K562 (cell line): ENCODE measurements around the gene GTF3C6. TPM values are rescaled to one million over a fixed set of nuclear protein-coding genes. Genes with fewer than 3 reads are reported as not detected.
A peak's percentile ranks its signal among the peaks of the same experiment; 100 is the strongest.

Experiments
- ADNP ChIP-seq: fragments of 200-800 bp; sonication (Bioruptor generic); IDR thresholded peaks from 2 replicates; pipeline ENCODE4 v1.6.1; 2016; ENCODE audit warnings: missing genetic modification characterization, missing compliant biosample characterization
- BCOR ChIP-seq: fragments of 450-650 bp; IDR thresholded peaks from 2 replicates; pipeline ENCODE4 v1.6.1; 2016
- CHD4 ChIP-seq: fragments of 200-600 bp; sonication (generic); IDR thresholded peaks from 3 replicates; pipeline ENCODE4 v1.6.1; 2012; ENCODE audit warnings: low read depth, mild to moderate bottlenecking, mixed read lengths, low read length, inconsistent platforms; ENCODE audit not compliant: insufficient read depth, insufficient replicate concordance, poor library complexity, severe bottlenecking
- EP300 ChIP-seq: IDR thresholded peaks from 2 replicates; pipeline ENCODE4 v1.6.1; 2012; ENCODE audit warnings: low read length, improper control_type of control experiment
- FOXK1 ChIP-seq: sonication (generic); formaldehyde crosslinking; IDR thresholded peaks from 2 replicates; pipeline ENCODE4 v1.8.0; 2022; ENCODE audit warnings: missing genetic modification reagents, mild to moderate bottlenecking, borderline replicate concordance
- GATA2 ChIP-seq: sonication (generic); formaldehyde crosslinking; IDR thresholded peaks from 2 replicates; pipeline ENCODE4 v1.4.0; 2020; ENCODE audit warnings: mild to moderate bottlenecking, missing genetic modification reagents
- KDM1A ChIP-seq, 2 experiments: fragments of 450-650 bp; IDR thresholded peaks; 2 replicates each; pipeline ENCODE4 v1.6.1; 2016; ENCODE audit warnings: mild to moderate bottlenecking in 2 of 2
- L3MBTL2 ChIP-seq: fragments of 450-650 bp; IDR thresholded peaks from 2 replicates; pipeline ENCODE4 v1.6.1; 2016; ENCODE audit warnings: mild to moderate bottlenecking, moderate library complexity
- MTA2 ChIP-seq: fragments of 450-650 bp; IDR thresholded peaks from 2 replicates; pipeline ENCODE4 v1.6.1; 2016; ENCODE audit warnings: low read depth
- MYNN ChIP-seq, 2 experiments: sonication (generic); formaldehyde crosslinking in 1 of 2; IDR thresholded peaks; 2 replicates each; pipeline versions ENCODE4 v1.5.0 to v1.6.1; 2016 to 2020; ENCODE audit warnings: antibody characterized with exemption in 1 of 2, missing genetic modification reagents in 1 of 2
- NFIC ChIP-seq: fragments of 450-650 bp; IDR thresholded peaks from 2 replicates; pipeline ENCODE4 v1.6.1; 2017; ENCODE audit warnings: mild to moderate bottlenecking, inconsistent platforms
- PHF21A ChIP-seq: fragments of 450-650 bp; IDR thresholded peaks from 2 replicates; pipeline ENCODE4 v1.6.1; 2017; ENCODE audit warnings: low read depth, borderline replicate concordance
- RBM25 ChIP-seq: fragments of 200-400 bp; formaldehyde crosslinking; IDR thresholded peaks from 2 replicates; pipeline ENCODE4 v1.6.1; 2018; ENCODE audit warnings: low read length, low read depth, moderate library complexity; ENCODE audit not compliant: severe bottlenecking
- RCOR1 ChIP-seq, 2 experiments: IDR thresholded peaks; 2 replicates each; pipeline ENCODE4 v1.6.1; 2012; ENCODE audit warnings: low read depth in 2 of 2, low read length in 2 of 2, borderline replicate concordance in 1 of 2, improper control_type of control experiment in 1 of 2
- SAP30 ChIP-seq: fragments of 200-600 bp; sonication (generic); IDR thresholded peaks from 2 replicates; pipeline ENCODE4 v1.6.1; 2012; ENCODE audit warnings: borderline replicate concordance, low read depth, mild to moderate bottlenecking, moderate library complexity, low read length, control low read depth, inconsistent platforms; ENCODE audit not compliant: insufficient read depth, poor library complexity, severe bottlenecking
- SOX6 ChIP-seq: fragments of 450-650 bp; IDR thresholded peaks from 2 replicates; pipeline ENCODE4 v1.6.1; 2014; ENCODE audit warnings: mild to moderate bottlenecking
- TAL1 ChIP-seq: fragments of 450-650 bp; IDR thresholded peaks from 2 replicates; pipeline ENCODE4 v1.6.1; 2016; ENCODE audit warnings: mild to moderate bottlenecking
- TCF3 ChIP-seq: sonication (generic); formaldehyde crosslinking; IDR thresholded peaks from 2 replicates; pipeline ENCODE4 v1.4.0; 2020; ENCODE audit warnings: mild to moderate bottlenecking, missing genetic modification reagents
- ZKSCAN3 ChIP-seq: fragments of 250-450 bp; sonication (Bioruptor Pico); IDR thresholded peaks from 2 replicates; pipeline ENCODE4 v1.4.0; 2020
- ZNF24 ChIP-seq: fragments of 450-650 bp; IDR thresholded peaks from 2 replicates; pipeline ENCODE4 v1.6.1; 2016
- ZNF507 ChIP-seq: conservative IDR thresholded peaks from 2 replicates; pipeline ENCODE4 v1.6.1; 2017; ENCODE audit warnings: missing genetic modification characterization, missing compliant biosample characterization
- ZNF696 ChIP-seq: fragments of 250-450 bp; sonication (Bioruptor Pico); conservative IDR thresholded peaks from 2 replicates; pipeline ENCODE4 v1.4.0; 2020; ENCODE audit warnings: mild to moderate bottlenecking, moderate library complexity
- polyA plus RNA-seq, 8 experiments: library from polyadenylated mRNA; depleted of rRNA in 4 of 8; stranded (reverse) in 5 of 8; unstranded in 3 of 8; fragments of >200 nt; fragmentation: Nextera tagmentation in 2 of 8; fragmentation: Illumina TruSeq in 1 of 8; extraction: Ambion mirVana in 2 of 8; extraction: Trizol in 1 of 8; gene quantifications; 2 replicates each; pipeline versions ENCODE4 v1.2.1 to v1.2.3, GENCODE V29; 2011 to 2014; ENCODE audit warnings: inconsistent platforms in 1 of 8, missing spikeins in 1 of 8
- total RNA-seq, 7 experiments: library from RNA; depleted of rRNA in 6 of 7; stranded (reverse); fragments of >200 nt in 6 of 7; fragmentation: Illumina TruSeq in 2 of 7; extraction: Trizol in 2 of 7; gene quantifications; 2 replicates each; pipeline versions ENCODE4 v1.2.1 to v1.2.3, GENCODE V29; 2011 to 2021; ENCODE audit warnings: low replicate concordance in 1 of 7
- TF ChIP-seq, protein P1 (sequence below), 2 experiments: fragments of 450-650 bp; conservative IDR thresholded peaks; 2 replicates each; pipeline ENCODE4 v1.6.1; 2017; ENCODE audit warnings: mild to moderate bottlenecking in 2 of 2, moderate library complexity in 2 of 2
- TF ChIP-seq, protein P2 (sequence below), 2 experiments: IDR thresholded peaks in 1 of 2; conservative IDR thresholded peaks in 1 of 2; 2 replicates each; pipeline ENCODE4 v1.6.1; 2016; ENCODE audit warnings: low read depth in 2 of 2, mild to moderate bottlenecking in 1 of 2, missing compliant biosample characterization in 1 of 2, missing genetic modification characterization in 1 of 2, moderate library complexity in 1 of 2

Gene GTF3C6
- total and polyA plus RNA-seq, 9 of the 15 experiments (the other 6 are each of a cell fraction or from before 2014, with no cell fraction given), result 37.6 to 140 (median 111) TPM

DNA sequence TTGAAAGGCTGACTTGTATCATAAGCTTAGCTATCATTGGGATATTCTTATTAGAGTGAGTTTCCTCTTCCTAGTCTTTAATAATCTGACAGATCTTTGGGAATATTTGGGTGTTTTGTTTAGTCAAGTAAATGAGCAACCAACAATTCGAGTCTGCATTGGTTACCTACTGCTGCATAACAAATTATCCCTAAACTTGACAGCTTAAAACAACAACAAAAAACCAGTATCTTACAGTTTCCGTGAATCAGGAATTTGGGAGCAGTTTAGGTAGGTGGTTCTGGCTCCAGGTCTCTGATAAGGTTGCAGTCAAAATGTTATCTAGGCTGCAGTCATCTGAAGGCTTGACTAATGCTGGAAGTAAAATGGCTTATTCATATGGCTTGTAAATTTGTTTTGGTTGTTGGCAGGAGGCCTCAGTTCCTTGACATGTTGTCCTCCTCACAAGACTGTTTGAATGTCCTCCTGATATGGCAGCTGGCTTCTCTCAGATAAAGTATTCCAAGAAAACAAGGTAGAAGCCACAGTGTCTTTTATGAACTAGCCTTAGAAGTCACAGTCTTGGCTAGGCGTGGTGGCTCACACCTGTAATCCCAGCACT lies 7.2 kb downstream of the GTF3C6 start (continued):
- TF ChIP-seq ZNF696 (CRISPR knock-in tag) (no peak), BCOR (peak; percentile 81), MYNN (IDR thresholded peaks at IDR 0.05) (no peak), MYNN (CRISPR knock-in tag; IDR thresholded peaks at IDR 0.05) (no peak), ZNF24 (no peak), EP300 (peak; percentile 71; the same call in 1 of the 2 replicates), SAP30 (no peak), TAL1 (peak; percentile 75), KDM1A (IDR thresholded peaks at IDR 0.05) (peak in 1 of 2 experiments; percentile 64; a peak in 2 of 4 replicates), MTA2 (peak; percentile 69; the same call in 1 of the 2 replicates), NFIC (peak; percentile 66), CHD4 (no peak), RCOR1 (IDR thresholded peaks at IDR 0.05; ENCODE audit: borderline replicate concordance in 1 of 2, low read depth in 2 of 2, low read length in 2 of 2) (0 out of 4 replicates have a peak, but pooled peaks of 1 of the 2 experiments have one; percentile 33), SOX6 (peak; percentile 48), ZNF507 (peak; percentile 37; the same call in 1 of the 2 replicates), PHF21A (no peak), TCF3 (CRISPR knock-in tag) (peak; percentile 88), ADNP (peak; percentile 28; the same call in 1 of the 2 replicates), FOXK1 (CRISPR knock-in tag) (0 out of 2 replicates have a peak, but pooled peaks have one; percentile 74), ZKSCAN3 (no peak), RBM25 (peak; percentile 81), GATA2 (peak; percentile 35; the same call in 1 of the 2 replicates), L3MBTL2 (no peak)
- TF ChIP-seq, protein P1, sequence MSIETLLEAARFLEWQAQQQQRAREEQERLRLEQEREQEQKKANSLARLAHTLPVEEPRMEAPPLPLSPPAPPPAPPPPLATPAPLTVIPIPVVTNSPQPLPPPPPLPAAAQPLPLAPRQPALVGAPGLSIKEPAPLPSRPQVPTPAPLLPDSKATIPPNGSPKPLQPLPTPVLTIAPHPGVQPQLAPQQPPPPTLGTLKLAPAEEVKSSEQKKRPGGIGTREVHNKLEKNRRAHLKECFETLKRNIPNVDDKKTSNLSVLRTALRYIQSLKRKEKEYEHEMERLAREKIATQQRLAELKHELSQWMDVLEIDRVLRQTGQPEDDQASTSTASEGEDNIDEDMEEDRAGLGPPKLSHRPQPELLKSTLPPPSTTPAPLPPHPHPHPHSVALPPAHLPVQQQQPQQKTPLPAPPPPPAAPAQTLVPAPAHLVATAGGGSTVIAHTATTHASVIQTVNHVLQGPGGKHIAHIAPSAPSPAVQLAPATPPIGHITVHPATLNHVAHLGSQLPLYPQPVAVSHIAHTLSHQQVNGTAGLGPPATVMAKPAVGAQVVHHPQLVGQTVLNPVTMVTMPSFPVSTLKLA (conservative IDR thresholded peaks at IDR 0.05), result 0 out of 4 replicates have a peak, but pooled peaks of 1 of the 2 experiments have one; percentile 7
- TF ChIP-seq, protein P2, sequence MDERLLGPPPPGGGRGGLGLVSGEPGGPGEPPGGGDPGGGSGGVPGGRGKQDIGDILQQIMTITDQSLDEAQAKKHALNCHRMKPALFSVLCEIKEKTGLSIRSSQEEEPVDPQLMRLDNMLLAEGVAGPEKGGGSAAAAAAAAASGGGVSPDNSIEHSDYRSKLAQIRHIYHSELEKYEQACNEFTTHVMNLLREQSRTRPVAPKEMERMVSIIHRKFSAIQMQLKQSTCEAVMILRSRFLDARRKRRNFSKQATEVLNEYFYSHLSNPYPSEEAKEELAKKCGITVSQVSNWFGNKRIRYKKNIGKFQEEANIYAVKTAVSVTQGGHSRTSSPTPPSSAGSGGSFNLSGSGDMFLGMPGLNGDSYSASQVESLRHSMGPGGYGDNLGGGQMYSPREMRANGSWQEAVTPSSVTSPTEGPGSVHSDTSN (CRISPR knock-in tag; IDR thresholded peaks at IDR 0.05; ENCODE audit: low read depth), result no peak
- TF ChIP-seq, protein P2 (tag; conservative IDR thresholded peaks at IDR 0.05; ENCODE audit: low read depth), result 0 out of 2 replicates have a peak, but pooled peaks have one; percentile 15
